ENCODE data around the gene RETREG2. TPM values are rescaled to one million over a fixed set of nuclear protein-coding genes. Genes with fewer than 3 reads are reported as not detected.

Gene RETREG2
- total and polyA plus RNA-seq, 2 of the 4 experiments (the other 2 are of a cell fraction): 45.2 to 51.1 TPM

DNA sequence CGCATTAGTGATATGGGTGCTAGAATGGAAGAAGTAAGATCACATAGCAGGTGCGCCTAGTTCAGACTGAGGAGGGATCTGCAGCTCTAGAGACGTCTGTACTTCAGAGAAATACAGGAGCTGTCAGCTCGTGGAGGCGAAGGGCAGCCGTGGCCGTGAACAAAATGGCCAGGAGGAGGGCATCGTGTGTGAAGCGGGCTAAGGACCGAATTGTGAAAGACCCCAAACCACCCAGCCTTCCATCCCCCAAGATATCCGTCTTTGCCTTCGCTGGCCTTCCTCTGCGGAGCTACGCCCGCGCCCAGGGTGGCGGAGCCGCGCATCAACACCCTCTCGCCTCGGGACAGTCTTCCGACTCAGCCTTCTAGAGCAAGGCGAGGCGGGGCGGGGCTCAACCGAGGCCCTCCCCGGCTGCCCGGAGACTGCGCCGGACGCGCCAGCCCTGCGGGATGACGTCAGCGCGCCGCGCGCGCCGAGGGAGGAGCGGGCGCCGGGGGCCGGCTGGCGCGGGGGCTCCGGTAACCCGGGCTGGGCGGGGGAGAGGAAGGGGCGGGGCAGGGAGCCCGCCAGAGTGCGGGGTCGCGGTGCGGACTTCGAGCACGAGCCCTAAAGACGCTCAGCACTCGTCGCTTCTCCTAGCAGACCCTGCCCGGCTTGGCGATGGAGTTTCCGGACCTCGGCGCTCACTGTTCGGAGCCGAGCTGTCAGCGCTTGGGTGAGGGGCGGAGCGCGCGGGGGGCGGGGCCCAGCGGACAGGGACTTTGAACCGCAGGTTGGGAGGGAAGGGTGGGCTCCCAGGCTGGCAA lies 28.5 kb downstream of the RETREG2 start, which contains the start of gene ZFAND2B:
Gene ZFAND2B, plus strand, starts transcription at position 455 of the 806 bp plus-strand sequence. Its CDS starts 206 bp downstream, at position 661.
- Histone ChIP-seq H2BK15ac (ENCODE audit: low read depth, low read length) (peak within 1 kb of the TSS; percentile 66; the same call in 1 of the 3 replicates), H3K36me3 (ENCODE audit: control insufficient read depth, insufficient read depth, low read length) (peaks cover 25% of the 10 kb centered on the region), H3K4me3 (ENCODE audit: insufficient read depth, low read depth, low read length) (peak within 1 kb of the TSS; percentile 84), H3K14ac (replicated peaks; ENCODE audit: low read depth, low read length) (peak within 1 kb of the TSS; percentile 96), H3K9me3 (ENCODE audit: control insufficient read depth, insufficient read depth, low read length) (no peaks in the 10 kb centered on the region), H4K5ac (ENCODE audit: low read depth, low read length) (peak within 1 kb of the TSS; percentile 78), H3K4ac (ENCODE audit: low read depth, low read length) (peak within 1 kb of the TSS; percentile 94), H3K18ac (ENCODE audit: low read depth, low read length) (peak within 1 kb of the TSS; percentile 88), H2BK120ac (ENCODE audit: low read depth, low read length) (peak within 1 kb of the TSS; percentile 90), H2BK20ac (ENCODE audit: low read depth, low read length) (peak within 1 kb of the TSS; percentile 66; the same call in 1 of the 2 replicates), H3K4me2 (ENCODE audit: low read depth, low read length) (peak within 1 kb of the TSS; percentile 99), H3K9me1 (ENCODE audit: insufficient read depth, low read length) (peaks cover 8% of the 10 kb centered on the region; the same call in 1 of the 2 replicates), H3K9ac (ENCODE audit: low read depth, low read length) (peak within 1 kb of the TSS; percentile 93), H3K56ac (ENCODE audit: extremely low read depth, insufficient read depth, low read length) (peak within 1 kb of the TSS; percentile 75), H3K23ac (ENCODE audit: low read depth, low read length) (peak within 1 kb of the TSS; percentile 94), H4K20me1 (ENCODE audit: insufficient read depth, low read length) (peaks cover 9% of the 10 kb centered on the region; the same call in 1 of the 2 replicates), H3K27me3 (ENCODE audit: control insufficient read depth, insufficient read depth, low read length) (no peaks in the 10 kb centered on the region), H4K8ac (ENCODE audit: low read depth in 2 of 2, low read length in 2 of 2) (peak within 1 kb of the TSS; percentile 51 to 92), H2AK9ac (replicated peaks; ENCODE audit: low read depth, low read length, poor library complexity) (peak within 1 kb of the TSS; percentile 95), H3K27ac (ENCODE audit: insufficient read depth, low read length) (peak within 1 kb of the TSS; percentile 96), H2BK5ac (ENCODE audit: low read depth, low read length, poor library complexity, severe bottlenecking) (peak within 1 kb of the TSS; percentile 97), H3K79me1 (ENCODE audit: low read depth in 1 of 2, low read length in 2 of 2) (peaks cover 5 to 19% of the 10 kb centered on the region in 2 experiments; a peak in 3 of 4 replicates), H2AK5ac (ENCODE audit: low read depth, low read length) (peak within 1 kb of the TSS; percentile 84), H4K91ac (ENCODE audit: insufficient read depth, low read depth, low read length) (peak within 1 kb of the TSS; percentile 90), H3K4me1 (ENCODE audit: control insufficient read depth, insufficient read depth, low read length) (peaks cover 16% of the 10 kb centered on the region), H2AFZ (replicated peaks; ENCODE audit: low read length, poor library complexity) (peak within 1 kb of the TSS; percentile 98)
- ChIA-PET CTCF (interaction anchor here (0.6 to 1.1 kb wide), 4 partner anchors 12 to 71 kb away, joined by 3 read pairs; partner anchors contain the start of gene ABCB6), POLR2A (ENCODE audit: unreplicated experiment) (interaction anchor here (0.6 to 0.7 kb wide), 4 partner anchors 11 to 1052 kb away, joined by 3 to 5 read pairs (median 4); partner anchors contain the start of gene CNPPD1)
- WGBS, 2 experiments (ENCODE audit: extremely low coverage in 2 of 2, insufficient read length in 1 of 2): 7% methylated on average over 3 of the region's 76 CpGs; no CpG with 5 or more reads in 1 of the 2 experiments
- dilution Hi-C loops (cut with HindIII; ENCODE audit: low sequenced_read_pairs, unreplicated experiment) (no loop called here), intact Hi-C loops (cut with micrococcal nuclease) (loop anchor here (1.0 to 2.0 kb wide), 2 partner anchors 30 to 46 kb away; partner anchors contain the start of genes CNPPD1 and NHEJ1), in situ Hi-C loops (cut with MboI; ENCODE audit: low sequenced_read_pairs) (loop anchor here (5.0 kb wide), 1 partner anchor 34 kb away; the partner anchor contains the start of gene SLC23A3)
- TF ChIP-seq USF2 (IDR thresholded peaks at IDR 0.05; ENCODE audit: low read depth, low read length): no peak
- no peak for TF ChIP-seq SMC3 (IDR thresholded peaks at IDR 0.05; ENCODE audit: low read depth, low read length)
- TF ChIP-seq ELK1 (IDR thresholded peaks at IDR 0.05; ENCODE audit: borderline replicate concordance, low read depth, low read length): no peak
- peak; percentile 88 for TF ChIP-seq POLR2A (IDR thresholded peaks at IDR 0.05; ENCODE audit: low read depth, low read length)
- TF ChIP-seq MXI1 (IDR thresholded peaks at IDR 0.05; ENCODE audit: borderline replicate concordance, low read depth, low read length): 0 out of 2 replicates have a peak, but pooled peaks have one; percentile 11
- TF ChIP-seq RAD21 (IDR thresholded peaks at IDR 0.05; ENCODE audit: low read length): no peak; the same call in 1 of the 2 replicates
- TF ChIP-seq BHLHE40 (IDR thresholded peaks at IDR 0.05; ENCODE audit: low read depth, low read length): no peak
- no peak for TF ChIP-seq MAFK (IDR thresholded peaks at IDR 0.05; ENCODE audit: low read depth, low read length)
- TF ChIP-seq FOS (IDR thresholded peaks at IDR 0.05; ENCODE audit: low read depth, low read length): peak; percentile 6; the same call in 1 of the 2 replicates
- TF ChIP-seq CHD1 (IDR thresholded peaks at IDR 0.05; ENCODE audit: low read depth, low read length): no peak
- TF ChIP-seq RFX5 (IDR thresholded peaks at IDR 0.05; ENCODE audit: low read depth, low read length): no peak
- 0 out of 2 replicates have a peak, but pooled peaks have one; percentile 22 for TF ChIP-seq CEBPB (IDR thresholded peaks at IDR 0.05; ENCODE audit: low read depth, low read length)
- peak; percentile 97 for TF ChIP-seq MAZ (IDR thresholded peaks at IDR 0.05; ENCODE audit: borderline replicate concordance, low read depth, low read length)
- no TSS peak for BruUV-seq (replicated peaks)
- DNase-seq (peak; percentile 88), ATAC-seq (ENCODE audit: low read depth) (peak; percentile 96)

Measured in IMR-90 (cell line).